ENCODE data around the gene PSMA7.

DNA sequence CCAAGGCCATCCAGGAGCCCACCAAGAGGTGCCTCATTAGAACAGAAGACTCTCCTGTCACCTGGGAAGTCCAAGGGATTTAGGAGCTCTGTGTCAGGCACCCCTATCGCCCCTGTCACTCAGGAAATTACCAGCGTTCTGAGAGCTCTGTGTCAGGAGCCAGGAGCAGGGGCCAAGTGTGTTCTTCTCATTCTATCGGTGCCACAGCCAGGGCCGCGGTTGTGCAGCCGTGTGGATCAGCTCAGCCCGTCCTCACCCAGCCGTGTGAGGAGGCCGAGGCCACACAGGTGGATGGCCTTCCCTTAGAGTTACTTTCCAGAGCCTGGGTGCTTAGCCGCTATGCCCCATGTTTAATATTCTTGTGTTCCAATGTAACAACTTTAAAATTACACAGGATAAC, 49.4 kb upstream of the PSMA7 start:
- TF ChIP-seq, protein P1, sequence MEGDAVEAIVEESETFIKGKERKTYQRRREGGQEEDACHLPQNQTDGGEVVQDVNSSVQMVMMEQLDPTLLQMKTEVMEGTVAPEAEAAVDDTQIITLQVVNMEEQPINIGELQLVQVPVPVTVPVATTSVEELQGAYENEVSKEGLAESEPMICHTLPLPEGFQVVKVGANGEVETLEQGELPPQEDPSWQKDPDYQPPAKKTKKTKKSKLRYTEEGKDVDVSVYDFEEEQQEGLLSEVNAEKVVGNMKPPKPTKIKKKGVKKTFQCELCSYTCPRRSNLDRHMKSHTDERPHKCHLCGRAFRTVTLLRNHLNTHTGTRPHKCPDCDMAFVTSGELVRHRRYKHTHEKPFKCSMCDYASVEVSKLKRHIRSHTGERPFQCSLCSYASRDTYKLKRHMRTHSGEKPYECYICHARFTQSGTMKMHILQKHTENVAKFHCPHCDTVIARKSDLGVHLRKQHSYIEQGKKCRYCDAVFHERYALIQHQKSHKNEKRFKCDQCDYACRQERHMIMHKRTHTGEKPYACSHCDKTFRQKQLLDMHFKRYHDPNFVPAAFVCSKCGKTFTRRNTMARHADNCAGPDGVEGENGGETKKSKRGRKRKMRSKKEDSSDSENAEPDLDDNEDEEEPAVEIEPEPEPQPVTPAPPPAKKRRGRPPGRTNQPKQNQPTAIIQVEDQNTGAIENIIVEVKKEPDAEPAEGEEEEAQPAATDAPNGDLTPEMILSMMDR (IDR thresholded peaks at IDR 0.05; ENCODE audit: low read depth, low read length, missing input control) = no peak
- TF ChIP-seq TAF1 (conservative IDR thresholded peaks at IDR 0.05) (no peak), RAD21 (IDR thresholded peaks at IDR 0.05) (no peak), EGR1 (IDR thresholded peaks at IDR 0.05; ENCODE audit: low read depth in 2 of 2) (no peak), REST (IDR thresholded peaks at IDR 0.05) (no peak), JUND (IDR thresholded peaks at IDR 0.05) (no peak), MAX (IDR thresholded peaks at IDR 0.05) (no peak), GABPA (IDR thresholded peaks at IDR 0.05 in 1 of 2, conservative IDR thresholded peaks at IDR 0.05 in 1 of 2) (no peak), HNF4A (conservative IDR thresholded peaks at IDR 0.05) (no peak)

All from liver (tissue), 3 donors.